Islet of Langerhans (tissue), 1 donor: Measurements from ENCODE around the gene POFUT1.

ENCODE experiments used
- FAIRE-seq: peaks from one replicate; lab custom pipeline; 2011; peaks lifted over from hg19 to GRCh38; lab: Jason Lieb, UNC

Gene POFUT1

DNA sequence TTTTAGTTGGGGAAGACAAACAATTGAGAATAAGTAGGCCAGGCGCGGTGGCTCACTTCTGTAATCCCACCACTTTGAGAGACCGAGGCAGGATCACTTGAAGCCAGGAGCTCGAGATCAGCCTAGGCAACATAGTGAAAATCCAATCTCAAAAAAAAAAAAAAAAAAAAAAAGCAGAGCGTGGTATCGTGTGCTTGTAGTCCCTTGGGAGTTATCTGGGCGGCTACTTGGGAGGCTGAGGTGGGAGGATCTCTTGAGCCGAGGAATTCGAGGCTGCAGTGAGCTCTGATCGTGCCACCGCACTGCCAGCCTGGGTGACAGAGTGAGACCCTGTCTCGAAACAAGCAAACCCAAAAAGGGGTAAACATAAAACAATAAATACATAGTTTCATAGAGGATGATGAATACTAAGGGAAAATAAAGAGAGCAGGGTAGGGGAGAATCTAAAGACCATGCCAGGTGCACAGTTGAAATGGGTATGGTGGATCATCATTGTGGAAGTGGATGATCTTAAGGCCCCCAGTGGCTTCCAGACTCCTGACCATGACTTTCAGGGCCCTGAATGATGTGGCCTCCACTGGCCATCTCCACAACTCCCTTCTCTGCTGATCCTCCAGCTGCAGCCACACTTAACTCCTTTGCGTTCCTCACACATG lies 947 bp downstream of the POFUT1 start:
- no peak for FAIRE-seq

DNA sequence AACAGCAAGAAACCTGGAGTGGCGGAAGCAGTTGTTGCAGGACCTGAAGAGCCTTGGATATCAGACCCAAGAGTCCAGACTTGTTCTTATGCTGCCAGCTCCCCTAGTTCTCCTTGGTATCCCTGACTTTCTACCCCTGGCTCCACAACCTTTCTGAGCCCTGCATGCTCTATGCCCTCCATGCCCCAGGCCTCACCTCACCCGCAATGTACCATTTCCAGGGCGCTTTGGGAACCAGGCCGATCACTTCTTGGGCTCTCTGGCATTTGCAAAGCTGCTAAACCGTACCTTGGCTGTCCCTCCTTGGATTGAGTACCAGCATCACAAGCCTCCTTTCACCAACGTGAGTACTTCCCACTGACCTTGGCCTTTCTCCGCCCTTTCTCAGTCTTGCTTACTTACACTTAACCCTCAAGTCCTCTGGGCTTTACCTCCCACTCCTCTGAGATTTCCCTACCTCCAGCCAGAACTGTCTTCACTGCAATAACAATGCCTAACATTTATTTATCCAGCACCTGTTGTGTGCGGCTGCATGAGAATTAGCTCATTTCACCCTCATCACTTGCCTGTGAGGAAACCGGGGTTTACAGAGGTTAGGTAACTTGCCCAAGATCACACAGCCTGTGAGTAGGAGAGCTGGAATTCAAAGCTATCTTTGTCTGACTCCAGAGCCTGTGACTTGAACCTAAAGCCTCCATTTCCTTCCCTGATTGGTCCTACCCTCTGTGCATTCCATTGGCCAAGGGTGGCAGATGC lies 2.3 kb downstream of the POFUT1 start:
- no peak for FAIRE-seq

DNA sequence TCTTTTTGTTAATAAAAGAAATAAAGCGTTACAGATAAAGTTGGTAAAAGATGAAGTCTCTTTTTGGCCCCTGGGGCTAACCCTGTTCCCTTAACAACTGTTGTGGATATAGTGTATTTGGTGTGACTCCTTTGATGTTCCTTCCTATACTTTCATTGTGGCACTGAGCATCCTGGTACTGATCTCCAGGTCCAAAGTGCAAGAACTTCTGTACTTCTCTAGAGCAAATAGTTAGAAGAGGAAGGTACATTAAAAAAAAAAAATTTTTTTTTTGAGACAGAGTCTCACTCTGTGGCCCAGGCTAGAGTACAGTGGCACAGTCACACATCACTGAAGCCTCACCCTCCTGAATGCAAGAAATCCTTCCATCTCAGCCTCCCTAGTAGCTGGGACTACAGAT lies 6.2 kb downstream of the POFUT1 start:
- FAIRE-seq = no peak

DNA sequence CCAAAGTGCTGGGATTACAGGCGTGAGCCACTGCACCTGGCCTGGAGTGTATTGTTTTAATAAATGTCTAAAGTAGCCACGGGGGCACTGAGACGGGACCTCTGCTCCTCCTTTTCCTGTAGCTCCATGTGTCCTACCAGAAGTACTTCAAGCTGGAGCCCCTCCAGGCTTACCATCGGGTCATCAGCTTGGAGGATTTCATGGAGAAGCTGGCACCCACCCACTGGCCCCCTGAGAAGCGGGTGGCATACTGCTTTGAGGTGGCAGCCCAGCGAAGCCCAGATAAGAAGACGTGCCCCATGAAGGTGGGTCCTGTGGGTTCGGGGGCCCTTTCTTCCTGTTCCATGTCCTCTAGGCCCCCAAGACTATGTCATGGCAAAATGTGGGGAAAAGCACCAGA lies 7.5 kb downstream of the POFUT1 start:
- FAIRE-seq = no peak

DNA sequence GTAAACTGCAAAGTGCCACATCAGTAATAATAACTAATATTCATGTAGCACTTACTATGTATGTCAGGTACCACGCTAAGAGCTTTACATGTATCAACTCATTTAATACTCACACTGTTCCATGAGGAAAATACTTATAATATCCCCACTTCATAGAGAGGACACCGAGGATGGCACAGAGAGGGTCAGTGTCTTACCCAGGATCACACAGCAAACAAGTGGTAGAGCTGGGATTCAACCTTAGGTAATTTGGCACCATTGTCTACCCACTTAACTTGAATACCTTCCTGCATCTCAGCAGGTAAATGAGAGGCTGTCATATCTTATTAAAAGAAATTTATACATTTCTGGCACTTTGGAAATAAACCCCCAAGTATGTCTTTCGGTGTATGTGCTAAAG lies 8.0 kb downstream of the POFUT1 start:
- FAIRE-seq = no peak

DNA sequence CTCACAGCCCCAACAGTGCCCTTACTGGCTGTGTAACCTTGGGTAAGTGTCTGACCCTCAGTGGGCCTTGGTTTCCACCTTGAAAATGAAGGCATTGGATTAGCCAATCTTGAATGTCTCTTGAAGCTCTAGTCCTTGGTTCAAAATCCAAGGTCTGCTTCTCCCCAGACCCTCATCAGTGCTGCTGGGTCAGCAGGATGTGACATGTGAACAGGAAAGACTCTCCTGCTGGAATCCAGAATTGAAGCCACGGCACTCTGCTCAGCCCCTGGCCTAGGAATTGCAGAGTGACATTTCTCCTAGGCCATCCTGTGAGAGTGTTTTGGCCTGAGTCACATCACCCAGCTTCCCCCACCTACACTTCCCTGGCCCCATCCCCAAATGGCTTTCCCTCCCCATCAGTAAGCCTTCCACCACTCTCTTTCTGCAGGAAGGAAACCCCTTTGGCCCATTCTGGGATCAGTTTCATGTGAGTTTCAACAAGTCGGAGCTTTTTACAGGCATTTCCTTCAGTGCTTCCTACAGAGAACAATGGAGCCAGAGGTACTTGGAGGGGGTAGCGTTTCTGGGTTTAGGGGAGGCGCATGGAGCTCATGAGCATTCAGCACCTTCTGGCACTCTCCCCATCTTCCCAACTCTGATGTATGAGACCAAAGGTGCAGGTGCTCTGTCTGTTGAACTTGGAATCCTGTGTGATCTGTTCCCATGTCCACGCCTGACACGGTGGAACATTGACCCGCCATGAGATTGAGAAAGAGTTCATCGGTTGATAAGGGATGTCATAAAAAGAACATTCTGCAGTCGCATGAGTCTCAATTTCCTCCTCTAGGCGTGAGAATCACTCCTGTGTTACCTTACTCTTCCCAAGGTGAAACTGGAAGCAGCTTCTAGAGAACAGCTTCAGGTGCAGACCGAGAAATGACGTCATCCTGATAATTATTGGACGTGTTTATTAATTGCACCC lies 8.8 kb downstream of the POFUT1 start:
- no peak for FAIRE-seq

DNA sequence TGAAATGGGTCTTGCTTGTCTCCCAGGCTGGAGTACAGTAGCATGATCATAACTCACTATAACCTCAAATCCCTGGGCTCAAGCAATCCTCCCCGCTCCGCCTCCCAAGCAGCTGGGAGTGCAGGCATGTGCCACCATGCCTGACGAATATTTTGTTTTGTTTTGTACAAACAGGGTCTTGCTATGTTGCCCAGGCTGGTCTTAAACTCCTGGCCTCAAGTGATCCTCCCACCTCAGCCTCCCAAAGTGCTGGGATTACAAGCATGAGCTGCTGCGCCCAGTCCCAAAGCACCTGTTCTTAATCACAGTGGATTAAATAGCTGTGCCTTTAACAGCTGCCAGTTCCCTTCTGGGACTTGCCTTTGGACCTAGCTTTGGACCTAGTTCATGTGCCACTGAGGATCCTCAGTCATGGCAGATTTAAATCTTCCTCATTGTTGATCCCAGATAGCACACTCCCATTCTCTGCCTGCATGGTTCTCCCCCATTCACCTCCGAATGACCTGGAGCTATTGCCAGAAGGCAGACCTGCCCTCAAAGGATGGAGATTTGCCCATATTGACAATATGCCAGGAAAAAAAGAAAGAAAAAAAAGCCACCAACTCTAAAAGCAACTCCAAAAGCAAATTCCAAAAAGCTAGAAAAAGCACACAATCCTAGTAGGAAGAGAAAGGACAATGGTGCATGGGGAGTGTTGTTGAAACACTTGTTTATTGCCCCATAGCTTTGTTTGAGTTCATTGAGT lies 10.6 kb downstream of the POFUT1 start:
- no peak for FAIRE-seq

DNA sequence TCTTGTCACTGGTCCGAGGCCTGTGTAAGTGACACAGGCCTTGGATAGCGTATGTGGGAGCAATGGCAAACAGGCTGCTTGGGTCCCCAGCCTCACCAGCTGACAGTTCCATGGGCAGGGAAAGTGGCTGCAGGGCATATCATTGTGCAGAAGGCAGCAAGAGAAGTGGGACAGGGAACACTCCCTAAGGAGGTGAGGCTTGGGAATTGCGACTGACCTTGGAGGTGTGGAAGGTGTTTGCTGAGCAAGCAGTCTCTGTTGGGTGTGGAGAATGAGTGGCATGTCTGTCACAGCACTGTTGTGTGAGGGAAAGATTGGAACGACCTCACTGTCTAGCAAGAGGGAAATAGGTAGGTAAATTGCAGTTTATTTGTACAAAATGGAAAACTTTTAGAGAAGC lies 16.8 kb downstream of the POFUT1 start:
- FAIRE-seq = no peak

DNA sequence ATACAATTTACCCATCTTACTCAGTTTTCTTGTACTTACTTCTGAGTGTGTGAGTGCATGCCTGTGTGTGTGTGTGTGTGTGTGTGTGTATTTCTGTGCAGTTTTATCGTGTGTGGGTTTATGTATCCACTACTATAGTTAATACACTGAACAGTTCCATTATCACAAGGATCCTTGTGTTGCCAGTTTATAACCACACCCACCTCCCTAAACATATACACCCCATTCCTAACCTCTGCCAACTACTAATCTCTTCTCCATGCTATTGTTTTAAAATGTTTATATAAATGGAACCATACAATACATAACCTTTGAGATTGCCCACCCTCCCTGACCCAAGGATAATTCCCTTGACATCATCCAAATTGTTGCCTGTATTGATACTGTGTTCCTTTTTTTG lies 18.7 kb downstream of the POFUT1 start:
- no peak for FAIRE-seq

DNA sequence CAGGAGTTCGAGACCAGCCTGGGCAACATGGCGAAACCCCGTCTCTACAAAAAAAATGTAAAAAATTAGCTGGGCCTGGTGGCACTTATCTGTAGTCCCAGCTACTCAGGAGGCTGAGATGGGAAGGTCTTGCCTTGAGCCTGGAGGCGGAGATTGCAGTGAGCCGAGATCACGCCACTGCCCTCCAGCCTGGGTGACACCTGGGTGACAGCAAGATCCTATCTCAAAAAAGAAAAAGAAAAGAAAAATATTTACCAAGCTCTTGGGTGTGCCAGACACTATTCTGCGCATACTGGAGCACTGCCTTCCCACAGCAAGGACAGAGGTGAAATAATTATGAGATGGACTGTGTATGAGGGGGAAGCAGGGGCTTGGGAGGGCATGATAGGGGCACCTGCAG lies 19.6 kb downstream of the POFUT1 start:
- FAIRE-seq = no peak

DNA sequence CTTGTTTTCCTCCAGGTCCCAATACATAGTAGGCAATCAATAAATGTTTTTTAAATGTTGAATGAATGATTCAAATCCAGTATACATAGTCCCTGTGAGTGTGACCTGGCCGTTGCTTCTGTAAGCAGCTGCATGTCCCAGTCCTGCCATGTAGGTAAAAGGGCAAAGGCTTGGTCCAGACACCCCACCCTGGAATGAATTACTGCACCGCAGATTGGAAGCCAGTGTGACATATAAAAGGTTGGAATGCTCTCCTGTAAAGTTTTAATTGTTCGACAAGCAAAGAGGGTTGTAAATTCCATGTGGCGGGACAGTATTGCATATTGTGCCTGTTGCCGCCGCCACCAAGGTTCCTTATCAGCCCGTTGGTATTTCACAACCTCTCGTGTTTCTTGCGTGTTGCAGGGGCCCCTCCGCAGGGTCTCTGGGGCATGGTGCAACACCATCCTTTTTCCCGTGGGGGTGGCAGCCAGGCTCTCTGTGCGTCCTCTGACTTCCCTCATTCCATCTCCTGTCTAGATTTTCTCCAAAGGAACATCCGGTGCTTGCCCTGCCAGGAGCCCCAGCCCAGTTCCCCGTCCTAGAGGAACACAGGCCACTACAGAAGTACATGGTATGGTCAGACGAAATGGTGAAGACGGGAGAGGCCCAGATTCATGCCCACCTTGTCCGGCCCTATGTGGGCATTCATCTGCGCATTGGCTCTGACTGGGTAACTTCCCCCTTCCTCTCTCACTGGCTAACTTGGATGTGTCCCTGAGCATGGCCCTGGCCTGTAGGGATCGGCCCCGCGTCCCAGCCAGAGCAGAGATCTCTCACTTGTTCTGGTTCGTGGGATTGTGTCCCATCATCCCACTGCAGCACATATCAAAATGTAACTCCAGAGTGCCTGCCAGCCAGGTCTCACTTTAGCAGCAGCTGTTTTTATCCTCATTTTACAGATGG lies 20.3 kb downstream of the POFUT1 start:
- FAIRE-seq = no peak

DNA sequence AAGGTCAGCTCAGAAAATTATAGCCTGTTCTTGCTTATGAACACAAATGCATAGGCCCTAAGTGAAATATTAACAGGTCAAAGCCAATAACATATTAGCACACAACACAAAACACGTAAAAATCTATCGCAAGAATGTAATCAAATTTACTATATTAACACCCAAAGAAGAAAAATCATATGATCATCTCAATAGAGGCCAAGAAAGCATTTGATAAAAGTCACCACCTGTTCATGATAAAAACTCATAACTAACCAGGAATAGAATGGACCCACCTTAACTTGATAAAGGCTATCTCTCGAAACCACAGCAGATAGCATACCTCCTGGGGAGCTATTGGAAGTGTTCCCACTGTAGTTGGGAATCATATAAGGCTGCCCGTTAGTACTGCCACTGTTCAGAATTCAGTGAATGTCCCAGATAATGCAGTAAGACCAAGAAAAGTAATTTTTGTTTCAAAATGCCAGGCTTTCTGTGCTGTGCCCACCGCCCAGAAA lies 21.6 kb downstream of the POFUT1 start:
- FAIRE-seq = no peak

DNA sequence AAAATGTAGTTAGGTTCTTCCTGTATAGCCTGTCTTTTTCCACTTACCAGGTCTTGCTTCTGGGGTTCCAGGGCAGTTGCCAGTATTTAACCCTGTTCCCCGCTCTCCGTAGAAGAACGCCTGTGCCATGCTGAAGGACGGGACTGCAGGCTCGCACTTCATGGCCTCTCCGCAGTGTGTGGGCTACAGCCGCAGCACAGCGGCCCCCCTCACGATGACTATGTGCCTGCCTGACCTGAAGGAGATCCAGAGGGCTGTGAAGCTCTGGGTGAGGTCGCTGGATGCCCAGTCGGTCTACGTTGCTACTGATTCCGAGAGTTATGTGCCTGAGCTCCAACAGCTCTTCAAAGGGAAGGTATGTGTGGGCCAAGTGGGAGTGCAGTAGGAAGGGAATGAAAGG lies 23.0 kb downstream of the POFUT1 start:
- FAIRE-seq = no peak

DNA sequence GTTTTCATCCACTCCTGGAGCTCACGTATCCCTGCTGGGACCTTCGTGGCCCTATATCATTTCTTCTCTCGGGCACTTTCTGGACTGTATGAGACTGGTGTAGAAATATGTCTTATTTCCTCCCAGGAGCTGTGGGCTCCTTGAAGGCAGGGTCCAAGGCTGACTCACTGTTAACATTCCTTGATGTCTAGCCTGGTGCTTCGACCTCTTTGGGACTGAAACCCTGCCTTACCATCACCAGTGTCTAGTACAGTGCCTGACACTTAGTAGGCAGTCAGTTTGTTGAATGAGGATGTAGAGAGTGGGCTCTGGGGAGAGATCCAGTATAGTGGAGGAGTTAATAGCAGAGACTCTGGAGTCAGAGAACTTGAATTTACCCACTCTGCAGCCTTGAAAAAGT lies 23.6 kb downstream of the POFUT1 start:
- no peak for FAIRE-seq

DNA sequence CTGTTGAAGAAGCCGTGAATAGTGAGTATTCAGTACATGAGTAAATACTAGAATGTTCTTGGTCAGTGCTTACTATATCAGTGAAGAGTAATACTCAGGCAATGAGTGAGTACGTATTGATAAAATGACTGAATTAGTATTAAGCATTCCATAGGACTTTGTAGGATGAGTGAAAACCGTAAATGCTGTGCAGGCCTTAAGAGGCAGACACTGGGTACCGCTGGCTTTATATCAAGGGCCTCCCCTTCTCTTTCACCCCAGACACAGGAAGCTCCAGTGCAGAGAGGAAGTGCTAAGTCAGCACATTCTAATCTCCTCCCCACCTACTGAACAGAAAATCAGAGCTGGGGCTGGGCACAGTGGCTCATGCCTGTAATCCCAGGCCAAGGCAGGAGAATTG lies 24.2 kb downstream of the POFUT1 start:
- FAIRE-seq = no peak

DNA sequence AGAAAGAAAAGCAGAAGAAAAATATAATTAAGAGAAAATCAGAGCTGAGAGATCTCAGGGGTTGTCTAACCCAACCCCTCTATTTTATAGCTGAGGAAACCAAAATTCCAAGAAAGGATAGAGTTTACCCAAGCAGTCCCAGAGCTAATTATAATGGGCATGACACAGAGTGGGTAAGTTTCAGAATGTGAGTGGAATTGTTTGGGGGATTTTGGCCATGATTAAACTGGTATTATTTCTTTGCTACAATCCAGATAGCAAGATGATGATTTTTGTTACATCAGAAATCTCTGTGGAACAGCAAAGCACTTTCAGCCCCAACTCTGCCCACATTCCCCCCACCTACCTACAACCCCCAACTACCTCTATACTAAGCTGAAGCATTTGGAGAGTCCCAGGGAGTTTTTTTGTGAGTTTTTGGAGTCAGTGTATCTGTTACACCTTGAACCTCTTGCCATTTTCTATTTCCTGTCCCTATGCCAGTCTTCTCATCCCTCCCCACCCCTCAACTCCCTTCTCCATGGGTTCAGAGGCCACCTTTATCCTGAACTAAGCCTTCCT lies 24.7 kb downstream of the POFUT1 start:
- FAIRE-seq = no peak

DNA sequence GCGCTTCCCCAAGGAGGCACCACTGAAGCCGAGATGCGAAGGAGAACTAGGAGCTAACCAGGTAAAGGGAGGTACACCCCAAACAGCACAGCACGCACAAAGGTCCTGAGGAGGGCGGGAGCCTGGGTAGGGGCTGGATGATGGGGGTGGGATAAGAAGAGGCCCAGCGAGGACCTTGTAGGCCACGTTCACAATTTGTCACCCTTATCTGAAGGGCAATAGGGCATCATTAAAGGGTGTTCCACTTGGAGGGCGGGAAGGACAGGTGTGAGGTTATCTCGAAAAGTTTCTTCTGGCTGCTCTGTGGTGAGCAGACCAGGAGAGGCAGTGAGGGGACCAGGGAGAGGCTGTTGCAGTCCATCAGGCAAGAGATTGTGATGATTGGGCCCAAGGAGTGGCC lies 25.6 kb downstream of the POFUT1 start:
- no peak for FAIRE-seq

DNA sequence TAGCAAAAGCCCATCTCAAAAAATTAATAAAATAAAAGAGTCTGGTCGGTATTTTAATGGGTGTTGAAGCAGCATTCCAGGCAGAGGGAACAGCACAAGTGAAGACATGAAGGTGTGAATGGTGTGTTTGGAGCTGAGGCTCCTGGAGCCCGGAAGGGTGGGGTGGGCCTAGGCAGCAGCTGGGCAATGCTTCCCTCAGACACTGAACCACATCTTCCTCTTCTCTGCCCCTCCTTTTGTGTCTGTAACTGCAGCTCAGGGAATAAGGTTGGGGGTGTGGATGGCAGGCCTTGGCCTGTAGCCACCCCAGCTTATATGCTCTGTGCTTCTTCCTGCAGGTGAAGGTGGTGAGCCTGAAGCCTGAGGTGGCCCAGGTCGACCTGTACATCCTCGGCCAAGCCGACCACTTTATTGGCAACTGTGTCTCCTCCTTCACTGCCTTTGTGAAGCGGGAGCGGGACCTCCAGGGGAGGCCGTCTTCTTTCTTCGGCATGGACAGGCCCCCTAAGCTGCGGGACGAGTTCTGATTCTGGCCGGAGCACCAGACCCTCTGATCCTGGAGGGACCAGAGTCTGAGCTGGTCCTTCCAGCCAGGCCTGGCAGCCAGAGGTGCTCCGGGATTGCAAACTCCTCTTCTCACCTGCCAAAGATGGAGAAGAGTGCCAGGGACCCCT lies 26.6 kb downstream of the POFUT1 start:
- no peak for FAIRE-seq

DNA sequence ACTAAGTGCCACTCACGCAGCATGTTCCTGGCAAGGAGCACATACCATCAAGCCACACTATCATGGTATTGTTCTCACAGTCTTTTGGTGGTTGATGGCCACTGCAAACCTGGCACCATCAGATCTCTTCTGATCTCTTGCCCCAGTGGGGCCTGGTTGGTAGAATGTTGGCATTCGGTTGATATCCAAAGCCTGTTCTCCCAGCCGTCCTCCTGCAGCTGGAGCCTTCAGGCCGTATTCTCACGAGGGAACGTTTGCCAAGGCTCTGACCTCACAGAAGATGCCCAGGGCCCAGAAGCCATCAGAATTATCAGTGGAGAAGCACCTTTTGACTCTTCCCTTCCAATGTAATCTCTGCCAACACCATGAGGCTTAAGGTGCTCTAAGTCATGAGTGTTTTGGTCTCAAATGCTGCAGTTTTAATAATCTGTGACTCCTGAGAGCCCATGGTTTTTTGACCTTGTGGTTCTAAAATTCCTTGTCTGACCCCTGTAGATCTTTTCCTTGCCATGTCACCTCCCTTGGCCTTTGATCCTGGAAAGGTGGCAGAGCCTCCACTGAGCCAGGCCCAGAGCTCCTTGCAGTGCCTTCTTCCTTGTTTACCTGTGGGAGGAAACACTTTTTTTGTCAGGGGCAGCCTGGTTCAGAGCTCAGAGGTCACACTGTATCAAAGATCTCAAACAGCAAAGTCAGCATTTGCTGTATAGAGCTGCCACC lies 27.8 kb downstream of the POFUT1 start:
- no peak for FAIRE-seq
